ENCODE data around the gene NUPR1.

Gene NUPR1

GRCh38 chr16:28526201-28527099 is 12.3 kb downstream of the NUPR1 start:
- no peak for DNase-seq (ENCODE audit: low read depth)
- H3K4me3 ChIP-seq (ENCODE audit: control insufficient read depth, low read depth, low read length), result no peak overlapping the region
- TF ChIP-seq CTCF (conservative IDR thresholded peaks at IDR 0.05; ENCODE audit: control insufficient read depth, insufficient read depth, low read depth, low read length), result no peak

- H3K4me3 ChIP-seq (ENCODE audit: control insufficient read depth, low read depth, low read length), result no peak overlapping the region
- TF ChIP-seq CTCF (conservative IDR thresholded peaks at IDR 0.05; ENCODE audit: control insufficient read depth, insufficient read depth, low read depth, low read length), result no peak
- peak; percentile 12 for DNase-seq (ENCODE audit: low read depth)
These were observed 14.0 kb downstream of the NUPR1 start for GRCh38 chr16:28524681-28525171.

GRCh38 chr16:28522792-28523191 is 16.0 kb downstream of the NUPR1 start:
- TF ChIP-seq CTCF (conservative IDR thresholded peaks at IDR 0.05; ENCODE audit: control insufficient read depth, insufficient read depth, low read depth, low read length), result no peak
- DNase-seq (ENCODE audit: low read depth), result no peak
- H3K4me3 ChIP-seq (ENCODE audit: control insufficient read depth, low read depth, low read length), result no peak overlapping the region

GRCh38 chr16:28521436-28521835 is 17.3 kb downstream of the NUPR1 start:
- DNase-seq (ENCODE audit: low read depth), result no peak
- TF ChIP-seq CTCF (conservative IDR thresholded peaks at IDR 0.05; ENCODE audit: control insufficient read depth, insufficient read depth, low read depth, low read length), result no peak
- H3K4me3 ChIP-seq (ENCODE audit: control insufficient read depth, low read depth, low read length), result no peak overlapping the region

- TF ChIP-seq CTCF (conservative IDR thresholded peaks at IDR 0.05; ENCODE audit: control insufficient read depth, insufficient read depth, low read depth, low read length), result no peak
- DNase-seq (ENCODE audit: low read depth), result no peak
- no peak overlapping the region for H3K4me3 ChIP-seq (ENCODE audit: control insufficient read depth, low read depth, low read length)
These were observed 18.1 kb downstream of the NUPR1 start for GRCh38 chr16:28520672-28521071.

GRCh38 chr16:28514246-28514645 is 24.5 kb downstream of the NUPR1 start:
- no peak for DNase-seq (ENCODE audit: low read depth)
- no peak overlapping the region for H3K4me3 ChIP-seq (ENCODE audit: control insufficient read depth, low read depth, low read length)
- no peak for TF ChIP-seq CTCF (conservative IDR thresholded peaks at IDR 0.05; ENCODE audit: control insufficient read depth, insufficient read depth, low read depth, low read length)
